ENCODE measurements around the gene CTCFL.
"Not testable (repeated sequence)": the region's sequence is repeated elsewhere in the genome, so short reads cannot be mapped to it uniquely, and the experiment has no call there.

CTCFL gene

GRCh38 chr20:57491373-57491772, 33.6 kb downstream of the CTCFL start:
- H3K4me1 Mint-ChIP-seq, result peaks cover 6% of the 10 kb centered on the region
- peaks cover 3% of the 10 kb centered on the region for H3K27me3 Mint-ChIP-seq
- H3K9me3 Mint-ChIP-seq, result no peaks in the 10 kb centered on the region
- H3K27ac Mint-ChIP-seq, result no peak overlapping the region
- H3K4me3 Mint-ChIP-seq, result no peak overlapping the region
- DNase-seq, result no peak
- no peak for ATAC-seq

GRCh38 chr20:57488277-57488676, 36.7 kb downstream of the CTCFL start:
- not testable (repeated sequence) for DNase-seq, H3K27me3 Mint-ChIP-seq, H3K4me3 Mint-ChIP-seq, ATAC-seq, H3K27ac Mint-ChIP-seq, H3K9me3 Mint-ChIP-seq, H3K4me1 Mint-ChIP-seq

DNA sequence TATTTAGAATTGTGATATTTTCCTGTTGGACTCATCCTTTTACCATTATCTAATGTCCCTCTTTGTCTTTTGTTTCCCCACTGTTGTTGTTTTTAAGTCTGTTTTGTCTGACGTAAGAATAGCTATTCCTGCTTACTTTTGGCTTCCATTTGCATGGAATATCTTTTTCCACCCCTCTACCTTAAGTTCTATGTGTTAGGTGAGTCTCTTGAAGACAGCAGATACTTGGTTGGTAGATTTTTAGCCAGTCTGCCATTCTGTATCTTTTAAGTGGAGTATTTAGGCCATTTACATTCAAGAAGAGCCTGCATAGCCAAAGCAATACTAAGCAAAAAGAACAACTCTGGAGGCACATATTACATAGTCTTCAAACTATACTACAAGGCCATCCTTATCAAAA, 39.2 kb downstream of the CTCFL start:
- H3K27me3 Mint-ChIP-seq, result no peaks in the 10 kb centered on the region
- H3K4me1 Mint-ChIP-seq, result peaks cover 23% of the 10 kb centered on the region
- ATAC-seq (no peak), DNase-seq (no peak)
- no peak overlapping the region for H3K27ac Mint-ChIP-seq
- no peaks in the 10 kb centered on the region for H3K9me3 Mint-ChIP-seq
- no peak overlapping the region for H3K4me3 Mint-ChIP-seq

DNA sequence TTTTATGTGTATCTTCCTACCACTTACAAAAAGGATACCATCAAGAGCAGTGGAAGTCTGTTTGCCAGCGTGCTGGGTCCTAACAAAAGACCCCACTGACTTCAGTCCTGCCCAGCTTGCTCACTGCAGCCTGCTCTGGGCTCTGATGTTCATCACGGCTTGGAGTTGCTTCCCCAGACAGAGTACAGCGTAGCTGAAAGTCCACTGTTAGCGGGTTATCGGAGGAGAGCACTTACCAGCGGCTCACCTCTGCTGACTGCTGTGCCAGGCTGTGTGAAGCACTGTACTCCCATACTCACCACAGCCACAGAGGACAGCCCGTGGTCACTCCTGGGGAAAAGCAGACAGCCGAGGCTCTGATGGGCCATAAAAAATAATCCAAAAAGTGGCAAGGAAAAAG, 40.2 kb downstream of the CTCFL start:
- Mint-ChIP-seq H3K27me3 (no peaks in the 10 kb centered on the region), H3K27ac (peak overlapping the region in 1 of 2 donors; percentile 20), H3K4me3 (no peak overlapping the region), H3K9me3 (no peaks in the 10 kb centered on the region), H3K4me1 (peaks cover 28% of the 10 kb centered on the region)
- no peak for DNase-seq
- ATAC-seq, result no peak

- no peak overlapping the region for H3K4me3 Mint-ChIP-seq
- H3K9me3 Mint-ChIP-seq, result no peaks in the 10 kb centered on the region
- peaks cover 28% of the 10 kb centered on the region for H3K4me1 Mint-ChIP-seq
- ATAC-seq, result no peak
- no peak overlapping the region for H3K27ac Mint-ChIP-seq
- DNase-seq, result no peak
- H3K27me3 Mint-ChIP-seq, result no peaks in the 10 kb centered on the region
Observed at GRCh38 chr20:57483287-57484050, 41.5 kb downstream of the CTCFL start.

GRCh38 chr20:57482796-57483195, 42.1 kb downstream of the CTCFL start:
- ATAC-seq (no peak), DNase-seq (no peak)
- H3K27me3 Mint-ChIP-seq, result no peaks in the 10 kb centered on the region
- no peak overlapping the region for H3K4me3 Mint-ChIP-seq
- no peaks in the 10 kb centered on the region for H3K9me3 Mint-ChIP-seq
- H3K4me1 Mint-ChIP-seq, result peaks cover 29% of the 10 kb centered on the region
- no peak overlapping the region for H3K27ac Mint-ChIP-seq

GRCh38 chr20:57482148-57482547, 42.8 kb downstream of the CTCFL start:
- H3K9me3 Mint-ChIP-seq, result no peaks in the 10 kb centered on the region
- no peak for ATAC-seq
- no peaks in the 10 kb centered on the region for H3K27me3 Mint-ChIP-seq
- peaks cover 33% of the 10 kb centered on the region for H3K4me1 Mint-ChIP-seq
- no peak for DNase-seq
- H3K27ac Mint-ChIP-seq, result no peak overlapping the region
- H3K4me3 Mint-ChIP-seq, result no peak overlapping the region

DNA sequence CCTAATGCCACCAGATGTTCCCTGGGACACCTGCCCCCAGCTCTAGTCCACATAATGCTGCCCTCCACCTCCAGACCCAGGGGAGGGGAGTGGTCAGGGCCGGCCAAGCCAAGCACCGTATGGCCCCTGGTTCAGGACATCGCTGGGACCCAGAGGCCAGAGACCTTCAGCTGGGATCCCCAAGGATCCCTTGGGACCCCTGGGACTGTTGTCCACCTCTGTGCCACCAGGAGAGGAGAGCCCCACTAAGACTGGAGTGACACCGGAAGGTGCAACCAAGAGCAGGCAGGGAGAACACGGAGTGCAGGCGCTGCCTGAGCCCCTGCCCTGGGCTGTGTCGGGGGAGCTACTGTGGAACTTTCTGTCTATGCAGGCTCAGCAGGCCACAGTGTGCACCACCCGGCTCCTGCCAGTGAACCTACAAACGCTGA, 43.6 kb downstream of the CTCFL start:
- Mint-ChIP-seq H3K4me1 (peaks cover 35% of the 10 kb centered on the region), H3K27ac (peak overlapping the region; percentile 86 to 94), H3K9me3 (no peaks in the 10 kb centered on the region), H3K4me3 (peak overlapping the region; percentile 32 to 71), H3K27me3 (no peaks in the 10 kb centered on the region)
- ATAC-seq, result peak; percentile 60
- peak in 1 of 2 donors; percentile 25 for DNase-seq

DNA sequence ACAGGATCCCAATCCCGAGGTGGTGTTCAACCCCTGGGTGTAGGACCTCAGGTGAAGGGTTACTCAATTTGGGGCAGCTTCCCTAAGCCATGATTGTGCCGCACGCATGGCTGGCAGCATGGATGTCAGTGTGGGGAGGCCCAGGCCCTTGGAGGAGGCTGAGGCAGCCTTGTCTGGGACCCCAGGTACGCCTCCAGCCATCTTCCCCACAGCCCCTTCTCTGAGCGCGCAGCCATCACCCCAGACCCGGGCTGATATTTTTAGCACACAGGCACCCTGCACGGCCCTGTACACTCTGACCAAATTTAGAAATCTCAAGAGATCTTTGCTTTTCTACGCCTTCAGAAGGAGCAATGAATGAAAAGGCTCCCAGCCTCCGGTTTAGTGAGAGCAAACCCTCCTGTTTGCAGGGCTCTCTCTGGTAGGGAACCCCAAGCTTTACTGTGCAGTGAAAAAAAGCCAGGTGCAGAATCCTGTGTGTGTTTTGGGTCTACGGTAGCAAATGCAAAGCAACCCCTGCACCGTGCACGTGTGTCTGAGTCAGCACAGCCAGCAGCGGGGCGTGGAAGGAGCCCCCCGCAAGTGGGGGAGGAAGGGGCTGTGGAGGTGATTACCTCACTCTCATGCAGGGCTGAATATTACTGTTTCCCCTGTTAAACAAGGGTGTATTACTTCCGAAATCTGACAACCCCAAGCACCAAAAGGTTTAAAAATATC, 44.3 kb downstream of the CTCFL start:
- H3K9me3 Mint-ChIP-seq, result no peaks in the 10 kb centered on the region
- ATAC-seq, result peak; percentile 63
- peak overlapping the region; percentile 86 to 94 for H3K27ac Mint-ChIP-seq
- H3K4me3 Mint-ChIP-seq, result peak overlapping the region; percentile 5 to 71
- H3K4me1 Mint-ChIP-seq, result peaks cover 42% of the 10 kb centered on the region
- peak in 1 of 2 donors; percentile 16 for DNase-seq
- no peaks in the 10 kb centered on the region for H3K27me3 Mint-ChIP-seq

DNA sequence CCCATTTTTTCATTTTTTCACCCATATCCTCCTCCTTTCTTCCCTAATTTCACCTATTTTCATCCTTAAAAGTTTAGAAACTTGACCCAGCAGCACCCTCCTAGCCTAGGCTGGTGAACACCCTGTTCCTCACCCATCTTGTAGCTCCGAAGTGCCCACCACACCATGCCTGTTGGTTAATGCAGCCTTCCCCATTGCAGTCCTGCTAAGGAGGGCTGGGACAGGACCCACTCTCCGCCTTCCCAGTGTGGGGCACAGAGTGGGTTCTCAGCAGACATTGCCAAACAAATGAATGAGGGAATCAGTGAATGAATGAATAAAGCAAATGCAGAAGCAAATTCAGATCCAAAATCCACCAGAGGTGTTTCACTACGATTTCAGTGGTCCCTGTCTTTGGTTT, 45.7 kb downstream of the CTCFL start:
- H3K4me1 Mint-ChIP-seq, result peaks cover 56% of the 10 kb centered on the region
- no peak overlapping the region for H3K27ac Mint-ChIP-seq
- H3K9me3 Mint-ChIP-seq, result no peaks in the 10 kb centered on the region
- DNase-seq, result no peak
- H3K4me3 Mint-ChIP-seq, result no peak overlapping the region
- ATAC-seq, result no peak
- no peaks in the 10 kb centered on the region for H3K27me3 Mint-ChIP-seq

DNA sequence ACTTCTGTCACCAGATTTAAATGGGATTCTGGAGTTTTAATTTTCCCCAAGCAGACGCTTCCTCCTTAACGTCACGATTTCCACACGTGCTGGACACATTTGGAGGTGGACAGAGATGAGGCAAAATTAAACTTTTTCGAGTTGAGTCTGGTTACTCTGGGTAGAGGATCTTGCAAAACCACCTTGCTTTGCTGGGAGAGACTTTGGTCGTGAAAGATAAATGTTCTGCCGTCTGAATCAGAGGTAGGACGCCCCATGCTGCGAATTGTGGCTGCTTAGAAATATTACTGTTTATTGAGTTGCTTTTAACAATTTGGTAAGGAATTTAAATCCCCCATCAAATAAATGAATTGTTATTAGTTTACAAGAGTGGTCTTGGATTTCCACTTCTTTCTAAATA, 46.8 kb downstream of the CTCFL start:
- H3K27ac Mint-ChIP-seq, result no peak overlapping the region
- ATAC-seq (no peak), DNase-seq (no peak)
- no peak overlapping the region for H3K4me3 Mint-ChIP-seq
- H3K9me3 Mint-ChIP-seq, result no peaks in the 10 kb centered on the region
- H3K27me3 Mint-ChIP-seq, result no peaks in the 10 kb centered on the region
- peaks cover 62% of the 10 kb centered on the region for H3K4me1 Mint-ChIP-seq

DNA sequence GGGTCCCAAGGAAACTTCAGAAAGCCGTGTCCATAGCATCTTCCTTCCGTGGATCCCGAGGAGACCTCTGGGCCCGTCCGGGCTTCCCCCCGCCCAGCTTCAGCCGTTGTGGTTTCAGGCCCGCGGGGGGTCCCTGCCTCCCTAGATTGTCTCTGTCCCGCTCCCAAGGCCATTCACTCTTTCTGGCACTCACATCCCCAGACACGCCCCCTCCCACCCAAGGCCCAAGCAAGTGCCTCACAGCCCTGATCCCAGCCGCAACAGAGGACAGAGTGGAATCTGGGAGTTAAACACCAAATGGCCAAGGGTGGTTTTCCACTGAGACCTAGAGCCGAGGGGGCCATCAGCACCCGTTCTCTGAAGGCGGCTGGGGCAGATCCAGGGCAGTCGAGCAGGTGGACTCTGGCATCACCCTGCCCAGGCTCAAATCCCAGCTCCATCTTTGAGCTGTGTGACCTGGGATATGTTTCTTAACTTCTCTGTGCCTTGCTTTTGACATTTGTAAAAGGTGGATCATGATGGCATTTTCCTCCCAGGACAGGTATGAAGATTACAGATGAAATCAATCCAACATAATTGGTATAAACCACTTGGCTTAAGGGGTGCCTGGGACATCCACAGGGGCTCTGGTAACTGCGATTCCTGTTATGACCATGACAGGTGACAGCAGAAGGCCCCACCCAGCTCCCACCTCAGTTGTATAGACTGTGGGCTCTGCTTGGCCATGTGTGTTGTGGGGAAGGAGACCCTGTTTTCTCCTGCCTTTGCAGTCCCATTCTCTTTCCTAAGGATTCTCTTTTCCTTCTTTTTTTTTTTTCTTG, 48.1 kb downstream of the CTCFL start:
- H3K4me3 Mint-ChIP-seq, result no peak overlapping the region
- no peaks in the 10 kb centered on the region for H3K9me3 Mint-ChIP-seq
- no peaks in the 10 kb centered on the region for H3K27me3 Mint-ChIP-seq
- no peak overlapping the region for H3K27ac Mint-ChIP-seq
- peaks cover 65% of the 10 kb centered on the region for H3K4me1 Mint-ChIP-seq
- DNase-seq, result no peak
- ATAC-seq, result no peak

GRCh38 chr20:57476084-57476526, 48.8 kb downstream of the CTCFL start:
- ATAC-seq (no peak), DNase-seq (no peak)
- peaks cover 58% of the 10 kb centered on the region for H3K4me1 Mint-ChIP-seq
- no peaks in the 10 kb centered on the region for H3K9me3 Mint-ChIP-seq
- H3K27ac Mint-ChIP-seq, result peak overlapping the region in 1 of 2 donors; percentile 27
- H3K27me3 Mint-ChIP-seq, result no peaks in the 10 kb centered on the region
- no peak overlapping the region for H3K4me3 Mint-ChIP-seq

DNA sequence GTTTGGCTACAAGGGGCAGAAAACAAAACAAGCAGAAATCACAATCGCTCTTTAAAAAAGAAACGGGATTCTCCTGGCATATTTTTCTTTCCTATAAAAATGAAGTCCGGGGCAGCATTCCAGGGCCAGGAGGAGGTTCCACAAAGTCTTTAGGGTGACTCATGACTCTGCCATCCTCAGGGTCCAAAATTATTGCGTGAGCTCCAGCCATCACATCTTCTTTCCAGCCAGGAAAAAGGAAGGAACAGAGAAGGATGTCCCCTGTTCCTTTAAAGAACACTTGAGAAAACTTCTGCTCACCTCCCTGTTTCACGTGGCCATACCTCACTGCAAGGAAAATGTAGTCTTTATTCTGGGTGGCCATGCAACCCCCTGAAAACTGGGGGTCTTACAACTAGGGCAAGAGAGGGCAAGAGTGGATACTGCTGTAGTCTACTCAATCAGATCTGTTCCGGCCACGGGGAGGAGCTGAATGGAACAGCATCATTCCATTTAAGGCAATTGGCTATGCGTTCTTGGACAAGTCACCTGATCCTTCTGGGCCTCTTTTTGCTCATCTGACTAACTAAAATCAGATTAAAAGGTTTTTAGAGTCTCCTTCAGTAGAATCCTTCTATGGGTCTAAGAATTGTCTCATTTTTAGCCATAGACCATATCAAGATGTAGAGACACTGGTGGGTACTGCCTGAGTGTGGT, 49.4 kb downstream of the CTCFL start:
- H3K4me3 Mint-ChIP-seq, result no peak overlapping the region
- peaks cover 53% of the 10 kb centered on the region for H3K4me1 Mint-ChIP-seq
- H3K27ac Mint-ChIP-seq, result peak overlapping the region in 1 of 2 donors; percentile 27
- no peaks in the 10 kb centered on the region for H3K27me3 Mint-ChIP-seq
- ATAC-seq (no peak), DNase-seq (no peak)
- H3K9me3 Mint-ChIP-seq, result no peaks in the 10 kb centered on the region

GRCh38 chr20:57474816-57475215, 50.1 kb downstream of the CTCFL start:
- H3K9me3 Mint-ChIP-seq, result no peaks in the 10 kb centered on the region
- DNase-seq (no peak), ATAC-seq (no peak)
- peaks cover 49% of the 10 kb centered on the region for H3K4me1 Mint-ChIP-seq
- H3K27me3 Mint-ChIP-seq, result no peaks in the 10 kb centered on the region
- no peak overlapping the region for H3K4me3 Mint-ChIP-seq
- H3K27ac Mint-ChIP-seq, result no peak overlapping the region

Data from stimulated activated naive CD8-positive, alpha-beta T cell treated with anti-CD3 and anti-CD28 coated beads, Interleukin-15, amount 100 ng/mL, for 72 hours (primary cell).